Spleen (tissue), 13 donors: ENCODE measurements around the gene SKP1. TPM values are rescaled to one million over a fixed set of nuclear protein-coding genes. Genes with fewer than 3 reads are reported as not detected.
A peak's percentile ranks its signal among the peaks of the same experiment; 100 is the strongest.

Experiments used
- DNase-seq: peaks from one replicate; pipeline ENCODE4 v3.0.0-alpha.2; 2020
- H3K27ac ChIP-seq, 8 donors: fragments of 200-600 bp; sonication (generic) in 7 of 8; 1 replicate in 4 of 8; 2 replicates in 4 of 8; pipeline versions ENCODE4 v1.5.0 to v1.8.0; 2016 to 2021; ENCODE audit warnings: inconsistent platforms in 4 of 8, mild to moderate bottlenecking in 4 of 8, moderate library complexity in 1 of 8
- H3K27me3 ChIP-seq, 7 donors: fragments of 200-600 bp; sonication (generic) in 6 of 7; replicated peaks in 1 of 7; 1 replicate in 4 of 7; 2 replicates in 3 of 7; pipeline versions ENCODE4 v1.5.0 to v1.8.0; 2016 to 2021; ENCODE audit warnings: inconsistent platforms in 3 of 7, mild to moderate bottlenecking in 1 of 7
- H3K36me3 ChIP-seq, 6 donors: fragments of 200-600 bp; sonication (generic) in 5 of 6; 1 replicate in 4 of 6; 2 replicates in 2 of 6; pipeline versions ENCODE4 v1.5.0 to v1.8.0; 2016 to 2021; ENCODE audit warnings: inconsistent platforms in 2 of 6
- H3K4me1 ChIP-seq, 6 donors: fragments of 200-600 bp; sonication (generic) in 5 of 6; 1 replicate in 3 of 6; 2 replicates in 3 of 6; pipeline versions ENCODE4 v1.5.0 to v1.8.0; 2016 to 2021; ENCODE audit warnings: inconsistent platforms in 3 of 6
- H3K4me3 ChIP-seq, 8 donors: fragments of 200-600 bp; sonication (generic) in 7 of 8; 1 replicate in 4 of 8; 2 replicates in 4 of 8; pipeline versions ENCODE4 v1.5.0 to v1.8.0; 2016 to 2021; ENCODE audit warnings: inconsistent platforms in 4 of 8, mild to moderate bottlenecking in 4 of 8, moderate library complexity in 2 of 8
- H3K9me3 ChIP-seq, 8 donors: fragments of 200-600 bp; sonication (generic) in 7 of 8; 1 replicate in 4 of 8; 2 replicates in 4 of 8; pipeline versions ENCODE4 v1.5.0 to v1.8.0; 2016 to 2021; ENCODE audit warnings: inconsistent platforms in 4 of 8
- CTCF ChIP-seq, 11 experiments: fragments of 200-600 bp in 7 of 11; fragments of 450-650 bp in 4 of 11; sonication (generic) in 4 of 11; IDR thresholded peaks in 8 of 11; conservative IDR thresholded peaks in 3 of 11; 1 replicate in 7 of 11; 2 replicates in 4 of 11; pipeline versions ENCODE4 v1.4.0 to v1.8.0; 2016 to 2021; ENCODE audit warnings: antibody characterized with exemption in 11 of 11, inconsistent platforms in 4 of 11, mild to moderate bottlenecking in 1 of 11
- POLR2A ChIP-seq, 3 donors: fragments of 450-650 bp; IDR thresholded peaks; one replicate each; pipeline ENCODE4 v1.5.1; 2017; ENCODE audit warnings: antibody characterized with exemption in 3 of 3, mild to moderate bottlenecking in 1 of 3
- POLR2AphosphoS5 ChIP-seq, 3 donors: sonication (generic); formaldehyde crosslinking; IDR thresholded peaks; one replicate each; pipeline ENCODE4 v1.5.1; 2017; ENCODE audit warnings: antibody characterized with exemption in 3 of 3
- WGBS, 5 donors: extraction: QIAGEN DNeasy Blood & Tissue Kit in 3 of 5; methylation state at CpG; one replicate each; pipeline versions ENCODE4 v1.1.5 to v1.1.7; 2013 to 2018; 5-methylcytosine and 5-hydroxymethylcytosine counted together
- intact Hi-C: fragments of 100-400 bp; cut with DNase I; formaldehyde crosslinking; loops from one replicate; pipeline ENCODE4 v1.15.0; 2023; ENCODE audit warnings: low total_unique reads
- long read RNA-seq, 2 donors: transcript quantifications; one replicate each; lab custom pipeline, GENCODE V29; 2026
- polyA plus RNA-seq, 3 donors: library from polyadenylated mRNA; stranded (reverse); fragments of 200-250 nt; gene quantifications; one replicate each; pipeline ENCODE4 v1.2.1, GENCODE V29; 2013
- total RNA-seq, 7 donors: library from RNA; depleted of rRNA in 3 of 7; stranded (reverse); fragments of >200 nt in 3 of 7; fragmentation: NEBNext Ultra II Directional in 4 of 7; extraction: Animal tissue kit (Norgen Biotek cat#: 25700) in 4 of 7; gene quantifications; one replicate each; pipeline versions ENCODE4 v1.1.0 to v1.2.1, GENCODE V29; 2016 to 2021
- donor health status: healthy with polysubstance abuse.
- donor health status: DM: no; HTN: no; CAD: no; lungs with moderate emphysema.
- donor health status: DM: no; HTN: no; CAD: no.
- donor health status: Bipolar disorder and iron deficiency.
- donor health status: healthy.
- donor health status: DM: no; HTN: no; CAD: no.
- donor health status: DM: yes; HTN: yes; CAD: no.

The SKP1 gene
- total RNA-seq (100 to 1,000 TPM; 121 to 246 (median 193) TPM), polyA plus RNA-seq (100 to 1,000 TPM; 142 to 354 (median 228) TPM)
- long read RNA-seq, donor 1, full-length matches to known transcripts = 280 of 308 reads
- long read RNA-seq, donor 1, partial matches to known transcripts = 23 of 308 reads
- long read RNA-seq, donor 1, other reads (novel, unspliced or antisense) = 5 of 308 reads
- long read RNA-seq, donor 2, full-length matches to known transcripts = 212 of 218 reads
- long read RNA-seq, donor 2, partial matches to known transcripts = 0 of 218 reads
- long read RNA-seq, donor 2, other reads (novel, unspliced or antisense) = 6 of 218 reads

DNA sequence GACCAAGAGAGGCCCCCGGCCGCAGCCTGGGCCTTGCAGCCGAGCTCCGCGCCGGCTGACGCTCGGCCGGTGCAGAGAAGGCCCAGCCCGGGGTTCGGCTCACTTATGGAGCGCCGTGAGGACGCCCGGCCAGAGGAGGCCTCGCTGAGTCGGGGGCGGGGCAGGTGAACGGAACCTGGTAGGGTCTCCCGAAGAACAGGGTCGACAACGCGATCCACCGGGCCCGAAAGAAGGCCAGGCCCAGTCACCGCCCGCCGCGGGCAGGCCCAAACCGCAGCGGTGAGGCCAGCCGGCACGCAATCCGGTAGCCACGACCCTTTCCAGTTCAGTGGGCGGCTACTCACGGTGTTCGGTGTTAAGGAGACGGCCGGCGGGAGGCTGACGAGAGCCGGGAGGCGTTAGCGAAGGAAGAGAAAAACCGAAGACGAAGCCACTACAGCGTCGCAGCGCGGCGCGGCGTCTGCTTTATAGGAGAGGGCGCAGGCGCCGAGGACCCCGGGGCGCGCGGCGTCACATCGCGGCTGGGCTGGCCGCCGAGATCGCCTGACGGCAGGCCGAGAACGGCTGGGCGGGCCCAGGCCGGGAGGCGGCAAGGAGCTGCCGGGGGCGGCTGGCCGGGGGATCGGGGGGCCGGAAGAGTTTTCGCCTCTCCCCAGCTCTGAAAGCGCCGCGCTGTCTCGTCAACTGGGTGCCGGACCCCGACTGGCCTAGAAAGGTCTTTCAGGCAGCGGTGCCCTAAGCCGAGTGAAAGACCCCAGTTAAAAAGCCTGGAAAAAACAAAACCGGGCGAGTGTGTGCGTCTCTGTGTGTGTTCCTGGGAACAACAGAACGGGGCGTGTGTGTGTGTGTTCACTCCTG, at the start of gene SKP1:
Gene SKP1, minus strand, starts transcription at position 440 of the 858 bp plus-strand sequence. CDS start 2,928 bp downstream, outside the sequence.
- peaks cover 0 to 21% (median 19%) of the 10 kb centered on the region in 6 donors for H3K36me3 ChIP-seq
- peaks cover 25 to 54% (median 38%) of the 10 kb centered on the region in 6 donors for H3K4me1 ChIP-seq
- intact Hi-C loops = loop anchor here (10.0 kb wide), 1 partner anchor 558 kb away; the partner anchor contains the start of gene CAMLG
- peak within 1 kb of the TSS; percentile 72 to 97 (median 88) for H3K4me3 ChIP-seq
- WGBS, 5 donors = 0 to 1% (median 1%) methylated on average over 34 to 92 of the region's 92 CpGs
- peak; percentile 96 for DNase-seq
- no peaks in the 10 kb centered on the region for H3K9me3 ChIP-seq
- TF ChIP-seq CTCF (IDR thresholded peaks at IDR 0.05 in 8 of 11, conservative IDR thresholded peaks at IDR 0.05 in 3 of 11) = no peak
- peak; percentile 66 to 96 (median 84) for TF ChIP-seq POLR2A (IDR thresholded peaks at IDR 0.05)
- TF ChIP-seq POLR2AphosphoS5 (IDR thresholded peaks at IDR 0.05) = peak; percentile 100
- peak within 1 kb of the TSS; percentile 97 to 100 (median 99) for H3K27ac ChIP-seq
- no peaks in the 10 kb centered on the region for H3K27me3 ChIP-seq

GRCh38 chr5:134225780-134226440, 49.2 kb upstream of the SKP1 start, which contains the start of gene PPP2CA:
TSS of gene PPP2CA (minus strand) at chr5:134226073. CDS start at chr5:134225861, 212 bp downstream.
- no peaks in the 10 kb centered on the region for H3K9me3 ChIP-seq
- TF ChIP-seq POLR2A (IDR thresholded peaks at IDR 0.05) (peak; percentile 38 to 83 (median 70)), POLR2AphosphoS5 (IDR thresholded peaks at IDR 0.05) (peak; percentile 92 to 94 (median 92)), CTCF (IDR thresholded peaks at IDR 0.05 in 8 of 11, conservative IDR thresholded peaks at IDR 0.05 in 3 of 11) (peak in 1 of 11 experiments; percentile 13)
- peak; percentile 100 for DNase-seq
- H3K36me3 ChIP-seq = peaks cover 0 to 5% (median 2%) of the 10 kb centered on the region in 6 donors
- H3K27me3 ChIP-seq = no peaks in the 10 kb centered on the region
- H3K27ac ChIP-seq = peak within 1 kb of the TSS; percentile 97 to 100 (median 100)
- WGBS, 5 donors = 0 to 1% (median 0%) methylated on average over 12 to 73 of the region's 73 CpGs
- peak within 1 kb of the TSS; percentile 64 to 97 (median 84) for H3K4me3 ChIP-seq
- peaks cover 40 to 56% (median 50%) of the 10 kb centered on the region in 6 donors for H3K4me1 ChIP-seq
- intact Hi-C loops = no loop called here

- Histone ChIP-seq H3K36me3 (peaks cover 0 to 11% (median 5%) of the 10 kb centered on the region in 6 donors), H3K4me1 (peaks cover 43 to 63% (median 58%) of the 10 kb centered on the region in 6 donors), H3K27me3 (no peaks in the 10 kb centered on the region), H3K9me3 (no peaks in the 10 kb centered on the region), H3K4me3 (peak overlapping the region; percentile 64 to 97 (median 84)), H3K27ac (peak overlapping the region; percentile 97 to 100 (median 100))
- 0 to 2% (median 0%) methylated on average over 12 to 49 of the region's 49 CpGs for WGBS, 5 donors
- DNase-seq = peak; percentile 92
- TF ChIP-seq CTCF (IDR thresholded peaks at IDR 0.05 in 8 of 11, conservative IDR thresholded peaks at IDR 0.05 in 3 of 11) (peak in 2 of 11 experiments; percentile 7 to 29), POLR2AphosphoS5 (IDR thresholded peaks at IDR 0.05) (no peak)
- intact Hi-C loops = no loop called here
Observed at GRCh38 chr5:134224888-134225779, 48.4 kb upstream of the SKP1 start.
